ENCODE results near the gene ZNF697.

Gene ZNF697

GRCh38 chr1:119664067-119664466 is 16.0 kb upstream of the ZNF697 start:
- no peak overlapping the region for H3K4me3 ChIP-seq (ENCODE audit: control insufficient read depth, low read depth, low read length)
- DNase-seq (ENCODE audit: low read depth), result no peak
- TF ChIP-seq CTCF (conservative IDR thresholded peaks at IDR 0.05; ENCODE audit: control insufficient read depth, insufficient read depth, low read depth, low read length), result no peak

GRCh38 chr1:119662034-119662437 is 14.0 kb upstream of the ZNF697 start:
- no peak for TF ChIP-seq CTCF (conservative IDR thresholded peaks at IDR 0.05; ENCODE audit: control insufficient read depth, insufficient read depth, low read depth, low read length)
- no peak for DNase-seq (ENCODE audit: low read depth)
- no peak overlapping the region for H3K4me3 ChIP-seq (ENCODE audit: control insufficient read depth, low read depth, low read length)

- no peak for TF ChIP-seq CTCF (conservative IDR thresholded peaks at IDR 0.05; ENCODE audit: control insufficient read depth, insufficient read depth, low read depth, low read length)
- H3K4me3 ChIP-seq (ENCODE audit: control insufficient read depth, low read depth, low read length), result no peak overlapping the region
- no peak for DNase-seq (ENCODE audit: low read depth)
These were observed 12.4 kb upstream of the ZNF697 start for GRCh38 chr1:119660253-119661083.

- TF ChIP-seq CTCF (conservative IDR thresholded peaks at IDR 0.05; ENCODE audit: control insufficient read depth, insufficient read depth, low read depth, low read length), result no peak
- H3K4me3 ChIP-seq (ENCODE audit: control insufficient read depth, low read depth, low read length), result no peak overlapping the region
- DNase-seq (ENCODE audit: low read depth), result no peak
These were observed 11.6 kb upstream of the ZNF697 start for GRCh38 chr1:119659628-119660027.

- no peak overlapping the region for H3K4me3 ChIP-seq (ENCODE audit: control insufficient read depth, low read depth, low read length)
- no peak for TF ChIP-seq CTCF (conservative IDR thresholded peaks at IDR 0.05; ENCODE audit: control insufficient read depth, insufficient read depth, low read depth, low read length)
- DNase-seq (ENCODE audit: low read depth), result no peak
These were observed 8.4 kb upstream of the ZNF697 start for GRCh38 chr1:119656410-119656955.

- TF ChIP-seq CTCF (conservative IDR thresholded peaks at IDR 0.05; ENCODE audit: control insufficient read depth, insufficient read depth, low read depth, low read length), result no peak
- no peak for DNase-seq (ENCODE audit: low read depth)
- no peak overlapping the region for H3K4me3 ChIP-seq (ENCODE audit: control insufficient read depth, low read depth, low read length)
These were observed 7.1 kb upstream of the ZNF697 start for GRCh38 chr1:119655154-119655553.
